GM12874 (cell line): ENCODE data around the gene POLRMT.
A peak's percentile ranks its signal among the peaks of the same experiment; 100 is the strongest.

Experiments
- TF ChIP-seq, protein P1 (sequence below): IDR thresholded peaks from 2 replicates; pipeline ENCODE4 v1.5.1; 2011; ENCODE audit warnings: low read depth, mild to moderate bottlenecking, control low read depth, low read length, moderate library complexity; ENCODE audit not compliant: insufficient read depth

The POLRMT gene

DNA sequence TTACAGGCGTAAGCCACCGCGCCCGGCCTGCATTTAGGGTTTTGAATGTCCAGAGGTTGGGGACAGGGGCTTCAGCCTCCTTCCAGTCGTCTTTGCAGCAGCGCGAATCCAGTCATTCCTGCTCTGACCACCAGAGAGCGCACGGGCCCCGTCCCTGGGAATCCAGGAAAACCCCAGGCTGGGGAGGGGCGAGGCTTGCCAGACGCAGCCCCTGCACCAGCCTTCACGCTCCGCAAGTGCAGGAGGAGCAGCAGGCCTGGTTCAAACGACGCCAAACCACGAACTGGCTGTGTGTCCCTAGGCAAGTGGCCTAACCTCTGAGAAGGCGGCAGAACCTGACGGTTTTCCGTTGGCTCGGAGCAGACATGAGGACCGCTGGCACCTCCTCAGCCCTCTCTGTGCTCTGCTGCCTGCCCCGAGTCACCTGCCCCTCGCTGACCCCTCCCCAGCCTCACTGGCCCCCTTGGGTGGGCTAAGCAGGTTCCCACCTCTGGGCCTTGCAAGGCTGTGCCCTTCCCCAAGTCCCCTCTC lies 31.6 kb upstream of the POLRMT start:
- TF ChIP-seq, protein P1, sequence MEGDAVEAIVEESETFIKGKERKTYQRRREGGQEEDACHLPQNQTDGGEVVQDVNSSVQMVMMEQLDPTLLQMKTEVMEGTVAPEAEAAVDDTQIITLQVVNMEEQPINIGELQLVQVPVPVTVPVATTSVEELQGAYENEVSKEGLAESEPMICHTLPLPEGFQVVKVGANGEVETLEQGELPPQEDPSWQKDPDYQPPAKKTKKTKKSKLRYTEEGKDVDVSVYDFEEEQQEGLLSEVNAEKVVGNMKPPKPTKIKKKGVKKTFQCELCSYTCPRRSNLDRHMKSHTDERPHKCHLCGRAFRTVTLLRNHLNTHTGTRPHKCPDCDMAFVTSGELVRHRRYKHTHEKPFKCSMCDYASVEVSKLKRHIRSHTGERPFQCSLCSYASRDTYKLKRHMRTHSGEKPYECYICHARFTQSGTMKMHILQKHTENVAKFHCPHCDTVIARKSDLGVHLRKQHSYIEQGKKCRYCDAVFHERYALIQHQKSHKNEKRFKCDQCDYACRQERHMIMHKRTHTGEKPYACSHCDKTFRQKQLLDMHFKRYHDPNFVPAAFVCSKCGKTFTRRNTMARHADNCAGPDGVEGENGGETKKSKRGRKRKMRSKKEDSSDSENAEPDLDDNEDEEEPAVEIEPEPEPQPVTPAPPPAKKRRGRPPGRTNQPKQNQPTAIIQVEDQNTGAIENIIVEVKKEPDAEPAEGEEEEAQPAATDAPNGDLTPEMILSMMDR = peak; percentile 92

DNA sequence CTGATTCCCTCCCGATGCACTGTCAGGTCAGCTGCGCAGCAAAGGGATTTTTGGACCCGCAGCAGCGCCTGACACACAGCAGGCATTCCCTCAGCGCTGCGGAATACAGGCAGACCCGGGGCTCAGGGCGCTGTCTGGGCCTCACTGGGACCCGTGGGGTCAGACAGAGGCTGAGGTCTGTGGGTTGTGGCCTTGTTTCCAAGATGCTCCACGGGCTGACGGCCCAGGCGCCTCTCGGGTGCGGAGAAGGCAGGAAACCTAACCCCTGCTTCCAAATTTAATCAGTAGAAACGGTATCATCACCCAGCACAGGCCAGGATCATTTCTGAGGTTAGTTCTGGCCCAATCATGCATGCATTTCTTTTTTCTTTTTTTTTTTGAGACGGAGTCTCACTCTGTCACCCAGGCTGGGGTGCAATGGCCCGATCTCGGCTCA lies 30.4 kb upstream of the POLRMT start:
- TF ChIP-seq, protein P1 = no peak

DNA sequence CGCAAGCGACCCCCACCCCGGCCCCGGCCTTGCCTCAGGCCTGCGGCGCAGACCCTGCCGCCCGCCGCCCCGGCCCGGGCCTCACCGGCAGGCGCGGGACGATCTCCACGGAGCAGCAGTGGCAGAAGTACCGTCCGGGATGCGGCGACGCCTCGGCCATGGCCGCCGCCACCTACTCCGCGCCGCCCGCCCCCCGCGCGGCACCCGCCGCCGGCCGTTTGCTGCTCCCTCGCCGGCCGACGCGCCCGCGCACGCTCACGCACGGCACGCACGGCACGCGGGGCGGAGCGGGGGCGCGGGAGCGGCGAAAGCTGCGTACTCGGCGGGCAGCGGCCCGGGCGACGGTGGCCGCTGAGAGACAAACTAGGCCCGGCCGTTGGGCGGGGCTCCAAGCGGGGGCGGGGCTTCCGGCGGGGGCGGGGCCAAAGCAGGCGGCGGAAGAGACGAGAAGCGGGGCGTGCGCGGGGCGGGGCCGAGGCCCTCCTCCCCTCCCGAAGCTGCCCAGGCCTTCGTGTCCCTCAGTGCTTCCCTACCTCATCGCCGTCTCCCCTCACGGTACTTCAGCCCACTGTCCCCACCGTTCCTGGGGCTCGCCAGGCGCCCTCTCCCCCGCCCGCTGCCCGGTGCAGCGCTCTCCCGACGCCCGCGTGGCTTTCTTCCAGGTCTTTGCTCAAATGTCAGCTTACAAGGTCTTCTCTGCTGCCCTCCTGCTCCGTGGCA lies 29.8 kb upstream of the POLRMT start, which contains the start of gene RNF126:
TSS of gene RNF126 (minus strand) at position 253 of the 720 bp plus-strand sequence. CDS start at position 160, 93 bp downstream.
- TF ChIP-seq, protein P1 = no peak

DNA sequence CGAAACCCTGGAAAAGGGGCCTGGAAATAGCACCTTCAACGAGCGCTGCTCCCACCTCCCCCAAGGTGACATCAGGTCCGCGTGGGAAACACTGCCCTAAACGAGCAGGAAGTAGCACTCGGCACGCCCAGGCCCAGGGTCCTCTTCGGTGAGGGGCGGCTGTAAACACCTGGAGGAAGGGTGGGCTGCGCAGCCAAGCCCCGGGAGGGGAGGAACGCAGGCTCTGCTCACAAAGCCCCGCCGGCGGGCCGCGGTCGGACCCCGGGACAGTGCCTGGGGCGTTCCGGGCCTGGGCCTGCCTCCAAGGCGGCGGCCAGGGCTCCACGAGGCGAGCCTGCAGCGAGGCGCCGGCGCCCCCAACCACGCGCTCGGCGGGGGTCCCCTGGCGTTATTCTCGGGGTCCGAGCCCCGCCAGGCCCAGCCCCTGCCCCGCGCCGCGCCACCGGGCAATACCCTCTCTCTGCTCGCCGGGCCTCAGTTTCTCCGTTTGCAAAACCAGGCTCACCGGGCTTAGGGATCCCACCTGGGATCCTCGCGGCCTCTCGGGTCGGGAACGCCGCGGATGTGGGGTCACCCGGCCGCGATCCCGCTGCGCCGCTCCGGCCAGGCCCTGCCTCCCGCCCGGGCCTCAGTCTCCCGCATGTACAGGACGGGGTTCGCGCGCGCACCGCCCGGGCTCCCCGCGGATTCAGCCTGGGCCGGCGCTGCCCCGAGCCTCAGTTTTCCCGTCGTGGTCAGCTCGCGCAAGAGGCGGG lies 29.0 kb upstream of the POLRMT start:
- TF ChIP-seq, protein P1 = no peak

DNA sequence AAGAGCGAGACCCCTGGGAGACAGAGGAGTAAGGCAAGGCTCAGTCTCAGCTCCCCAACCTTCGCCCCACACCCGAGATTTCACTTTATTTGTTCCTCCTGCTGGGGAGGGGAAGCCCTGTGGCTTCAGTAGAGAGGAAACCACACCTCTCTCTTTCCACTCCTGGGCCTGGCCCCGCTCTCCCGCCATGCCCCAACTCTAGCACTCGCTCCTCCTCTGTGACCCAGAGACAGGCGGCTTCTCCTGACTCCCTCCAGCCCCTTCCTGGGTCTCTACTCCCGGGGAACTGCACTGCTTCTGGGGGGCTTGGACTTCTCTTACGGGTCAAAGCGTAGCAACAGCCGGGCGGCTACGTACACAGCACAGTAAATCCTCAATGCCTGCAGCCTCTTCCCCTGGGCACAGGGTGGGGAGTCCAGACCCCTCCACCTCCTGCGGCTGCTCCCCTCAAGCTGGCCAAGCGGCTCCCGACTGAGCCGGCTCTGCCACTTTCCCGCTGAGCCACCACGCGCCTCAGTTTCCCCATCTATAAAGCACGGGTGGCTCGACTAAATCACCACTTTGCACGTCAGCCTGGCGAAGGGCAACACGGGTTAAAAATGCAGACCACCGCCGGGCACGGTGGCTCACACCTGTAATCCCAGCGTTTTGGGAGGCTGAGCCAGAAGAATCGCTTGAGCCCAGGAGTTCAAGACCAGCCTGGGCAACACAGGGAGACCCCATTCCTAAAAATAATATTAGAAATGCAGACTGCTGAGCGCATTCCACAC lies 28.3 kb upstream of the POLRMT start:
- TF ChIP-seq, protein P1 = no peak

DNA sequence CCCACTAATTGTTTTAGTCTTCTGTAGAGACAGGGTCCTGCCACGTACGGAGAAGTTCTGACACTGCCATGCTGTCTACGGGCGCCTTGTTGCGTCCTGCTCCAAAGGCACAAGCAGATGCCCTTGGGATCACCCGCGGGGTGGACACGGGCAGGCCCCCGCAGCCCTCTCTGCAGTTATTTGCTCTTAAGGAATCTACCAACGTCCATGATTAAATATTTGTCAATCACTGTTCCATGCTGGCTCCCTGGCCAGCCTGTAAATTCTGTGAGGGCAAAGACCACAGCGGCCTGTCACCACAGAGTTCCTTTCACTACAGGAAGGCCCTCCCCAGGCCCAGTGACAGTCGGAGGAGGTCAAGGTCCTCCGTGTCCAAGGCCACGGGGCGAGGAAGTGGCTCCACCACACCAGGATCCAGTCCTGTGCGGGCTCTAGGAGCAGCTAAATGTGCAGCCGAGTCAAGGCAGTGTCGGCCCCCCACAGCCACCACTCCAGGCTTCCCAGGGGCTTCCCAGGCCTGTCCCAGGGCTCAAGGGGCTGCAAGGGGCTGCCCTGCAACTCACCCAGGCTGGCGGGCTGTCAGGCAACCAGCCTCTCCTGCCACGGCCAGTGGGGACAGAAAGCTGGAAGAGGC lies 27.6 kb upstream of the POLRMT start:
- TF ChIP-seq, protein P1 = no peak
